ENCODE data around the gene PDE3A. TPM values are rescaled to one million over a fixed set of nuclear protein-coding genes. Genes with fewer than 3 reads are reported as not detected.

The PDE3A gene
- total and polyA plus RNA-seq, 10 of the 15 experiments (the other 5 are each of a cell fraction or from before 2014, with no cell fraction given): 0.01 to 2.6 (median 1.5) TPM

DNA sequence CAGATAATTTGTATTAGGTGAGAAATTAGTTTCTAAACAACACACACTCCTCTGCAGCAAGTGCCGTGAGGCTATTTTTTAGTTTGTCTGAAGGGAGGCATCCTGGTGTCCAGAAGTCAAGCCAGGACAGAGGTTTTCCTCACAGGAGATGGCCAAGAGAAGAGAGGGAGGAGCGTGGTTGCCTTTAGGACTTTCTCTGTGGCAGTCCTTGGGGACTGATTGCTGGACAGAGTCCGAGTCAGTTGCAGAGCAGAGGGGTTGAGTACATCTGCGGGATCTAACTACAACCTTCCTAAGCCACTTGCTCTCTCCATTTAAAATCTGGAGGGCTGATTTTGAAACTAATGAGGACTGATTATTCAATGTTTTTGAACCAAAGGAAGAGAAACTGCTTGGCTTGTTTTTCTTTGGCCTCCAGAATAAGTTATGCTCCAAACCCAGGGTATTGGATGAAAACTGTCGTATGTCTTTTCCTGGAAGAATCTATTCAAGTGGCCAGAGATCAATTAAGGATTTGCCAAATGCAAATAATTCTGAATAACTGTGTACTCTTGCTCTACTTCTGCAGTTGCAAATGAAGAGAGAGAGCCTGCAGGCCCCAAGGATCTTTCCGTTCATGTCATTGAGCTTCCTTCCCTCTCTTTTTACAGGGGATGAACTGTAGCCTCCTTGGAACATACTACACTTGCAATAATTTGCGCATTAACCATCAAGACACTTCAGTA is 328.0 kb downstream of the PDE3A start (continued):
- no peak for TF ChIP-seq RAD51 (IDR thresholded peaks at IDR 0.05)

DNA sequence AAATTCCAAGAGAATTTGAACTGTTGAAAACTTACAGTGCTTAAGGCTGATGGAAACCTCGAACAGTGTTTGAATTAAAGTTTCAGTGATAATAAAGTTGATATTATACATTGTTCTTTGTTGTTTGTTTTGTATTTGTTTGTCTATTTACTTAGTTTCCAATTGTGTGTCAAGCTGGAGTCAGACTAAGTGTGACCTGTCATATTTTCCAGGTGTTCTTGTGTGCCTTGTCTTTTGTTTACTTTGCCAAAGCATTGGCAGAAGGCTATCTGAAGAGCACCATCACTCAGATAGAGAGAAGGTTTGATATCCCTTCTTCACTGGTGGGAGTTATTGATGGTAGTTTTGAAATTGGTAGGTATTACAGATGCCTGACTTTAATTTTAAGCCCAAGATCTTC is 332.8 kb downstream of the PDE3A start:
- Histone ChIP-seq H2AFZ (ENCODE audit: control insufficient read depth, low read depth, low read length) (no peak overlapping the region), H3K79me2 (ENCODE audit: control insufficient read depth, insufficient read depth, low read length) (no peaks in the 10 kb centered on the region), H3K27ac (ENCODE audit: control insufficient read depth, insufficient read depth) (no peak overlapping the region), H3K4me1 (ENCODE audit: control insufficient read depth, insufficient read depth, low read length) (no peaks in the 10 kb centered on the region), H3K9ac (ENCODE audit: control insufficient read depth, insufficient read depth, low read length) (no peak overlapping the region), H4K20me1 (ENCODE audit: control insufficient read depth, insufficient read depth) (no peaks in the 10 kb centered on the region), H3K4me3 (no peak overlapping the region), H3K9me3 (replicated peaks; ENCODE audit: control insufficient read depth, insufficient read depth, low read length) (no peaks in the 10 kb centered on the region), H3K4me2 (ENCODE audit: control insufficient read depth, insufficient read depth) (no peak overlapping the region), H3K27me3 (replicated peaks in 1 of 2; ENCODE audit: control insufficient read depth in 2 of 2, insufficient read depth in 2 of 2, low read length in 1 of 2) (no peaks in the 10 kb centered on the region), H3K36me3 (ENCODE audit: control insufficient read depth in 2 of 2, insufficient read depth in 2 of 2, low read length in 1 of 2) (no peaks in the 10 kb centered on the region)
- ATAC-seq: no peak
- RAD21 ChIA-PET (ENCODE audit: unreplicated experiment): no interaction called here
- intact Hi-C loops (cut with micrococcal nuclease; ENCODE audit: unreplicated experiment) (no loop called here), in situ Hi-C loops (cut with MboI) (no loop called here)
- DNase-seq (ENCODE audit: low read depth, low spot score): no peak
- no peak for FAIRE-seq
- 0% methylated on average over 1 of the region's 1 CpG for WGBS (ENCODE audit: insufficient coverage, insufficient replicate concordance, low lambda C conversion rate, missing lambda C conversion rate)
- no TSS peak for BruUV-seq (replicated peaks)
- CTCF ChIA-PET: no interaction called here
- POLR2A ChIA-PET: no interaction called here
- SMC1A ChIA-PET (ENCODE audit: uncharacterized antibody, unreplicated experiment): no interaction called here
- TF ChIP-seq PAX8 (IDR thresholded peaks at IDR 0.05): no peak
- TF ChIP-seq, protein P1, sequence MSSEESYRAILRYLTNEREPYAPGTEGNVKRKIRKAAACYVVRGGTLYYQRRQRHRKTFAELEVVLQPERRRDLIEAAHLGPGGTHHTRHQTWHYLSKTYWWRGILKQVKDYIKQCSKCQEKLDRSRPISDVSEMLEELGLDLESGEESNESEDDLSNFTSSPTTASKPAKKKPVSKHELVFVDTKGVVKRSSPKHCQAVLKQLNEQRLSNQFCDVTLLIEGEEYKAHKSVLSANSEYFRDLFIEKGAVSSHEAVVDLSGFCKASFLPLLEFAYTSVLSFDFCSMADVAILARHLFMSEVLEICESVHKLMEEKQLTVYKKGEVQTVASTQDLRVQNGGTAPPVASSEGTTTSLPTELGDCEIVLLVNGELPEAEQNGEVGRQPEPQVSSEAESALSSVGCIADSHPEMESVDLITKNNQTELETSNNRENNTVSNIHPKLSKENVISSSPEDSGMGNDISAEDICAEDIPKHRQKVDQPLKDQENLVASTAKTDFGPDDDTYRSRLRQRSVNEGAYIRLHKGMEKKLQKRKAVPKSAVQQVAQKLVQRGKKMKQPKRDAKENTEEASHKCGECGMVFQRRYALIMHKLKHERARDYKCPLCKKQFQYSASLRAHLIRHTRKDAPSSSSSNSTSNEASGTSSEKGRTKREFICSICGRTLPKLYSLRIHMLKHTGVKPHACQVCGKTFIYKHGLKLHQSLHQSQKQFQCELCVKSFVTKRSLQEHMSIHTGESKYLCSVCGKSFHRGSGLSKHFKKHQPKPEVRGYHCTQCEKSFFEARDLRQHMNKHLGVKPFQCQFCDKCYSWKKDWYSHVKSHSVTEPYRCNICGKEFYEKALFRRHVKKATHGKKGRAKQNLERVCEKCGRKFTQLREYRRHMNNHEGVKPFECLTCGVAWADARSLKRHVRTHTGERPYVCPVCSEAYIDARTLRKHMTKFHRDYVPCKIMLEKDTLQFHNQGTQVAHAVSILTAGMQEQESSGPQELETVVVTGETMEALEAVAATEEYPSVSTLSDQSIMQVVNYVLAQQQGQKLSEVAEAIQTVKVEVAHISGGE (CRISPR knock-in tag; IDR thresholded peaks at IDR 0.05): no peak
- no peak for TF ChIP-seq USF2 (IDR thresholded peaks at IDR 0.05; ENCODE audit: borderline replicate concordance, low read depth, low read length)
- no peak for TF ChIP-seq SREBF1 (IDR thresholded peaks at IDR 0.05; ENCODE audit: low read length)
- no peak for TF ChIP-seq SMAD5 (IDR thresholded peaks at IDR 0.05; ENCODE audit: low read depth)
- TF ChIP-seq BCL3 (IDR thresholded peaks at IDR 0.05; ENCODE audit: borderline replicate concordance, insufficient read depth, low read depth, low read length, poor library complexity, severe bottlenecking): no peak
- TF ChIP-seq JUND (IDR thresholded peaks at IDR 0.05; ENCODE audit: low read depth, low read length): no peak
- TF ChIP-seq SIX5 (IDR thresholded peaks at IDR 0.05; ENCODE audit: low read depth, low read length, severe bottlenecking): no peak
- TF ChIP-seq ZBTB33 (IDR thresholded peaks at IDR 0.05): no peak
- no peak for TF ChIP-seq BRCA1 (IDR thresholded peaks at IDR 0.05; ENCODE audit: low read depth, low read length)
- TF ChIP-seq, protein P2, sequence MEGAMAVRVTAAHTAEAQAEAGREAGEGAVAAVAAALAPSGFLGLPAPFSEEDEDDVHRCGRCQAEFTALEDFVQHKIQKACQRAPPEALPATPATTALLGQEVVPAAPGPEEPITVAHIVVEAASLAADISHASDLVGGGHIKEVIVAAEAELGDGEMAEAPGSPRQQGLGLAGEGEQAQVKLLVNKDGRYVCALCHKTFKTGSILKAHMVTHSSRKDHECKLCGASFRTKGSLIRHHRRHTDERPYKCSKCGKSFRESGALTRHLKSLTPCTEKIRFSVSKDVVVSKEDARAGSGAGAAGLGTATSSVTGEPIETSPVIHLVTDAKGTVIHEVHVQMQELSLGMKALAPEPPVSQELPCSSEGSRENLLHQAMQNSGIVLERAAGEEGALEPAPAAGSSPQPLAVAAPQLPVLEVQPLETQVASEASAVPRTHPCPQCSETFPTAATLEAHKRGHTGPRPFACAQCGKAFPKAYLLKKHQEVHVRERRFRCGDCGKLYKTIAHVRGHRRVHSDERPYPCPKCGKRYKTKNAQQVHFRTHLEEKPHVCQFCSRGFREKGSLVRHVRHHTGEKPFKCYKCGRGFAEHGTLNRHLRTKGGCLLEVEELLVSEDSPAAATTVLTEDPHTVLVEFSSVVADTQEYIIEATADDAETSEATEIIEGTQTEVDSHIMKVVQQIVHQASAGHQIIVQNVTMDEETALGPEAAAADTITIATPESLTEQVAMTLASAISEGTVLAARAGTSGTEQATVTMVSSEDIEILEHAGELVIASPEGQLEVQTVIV (IDR thresholded peaks at IDR 0.05; ENCODE audit: borderline replicate concordance, partially characterized antibody): no peak
